Liver (tissue), 9 donors: ENCODE results near the gene RAB35. TPM values are rescaled to one million over a fixed set of nuclear protein-coding genes. Genes with fewer than 3 reads are reported as not detected.
A peak's percentile ranks its signal among the peaks of the same experiment; 100 is the strongest.

Source experiments
- DNase-seq: peaks from one replicate; pipeline ENCODE4 v3.0.0-alpha.2; 2017; ENCODE audit warnings: low spot score
- H3K27ac ChIP-seq, 2 donors: one replicate each; pipeline ENCODE4 v1.7.0; 2013; ENCODE audit warnings: inconsistent platforms in 2 of 2, low read length in 2 of 2, control low read depth in 1 of 2, low read depth in 1 of 2, mild to moderate bottlenecking in 1 of 2
- H3K27me3 ChIP-seq, 4 donors: one replicate each; pipeline versions ENCODE4 v1.6.1 to v1.7.0; 2013; ENCODE audit warnings: low read length in 3 of 4, inconsistent platforms in 1 of 4, mild to moderate bottlenecking in 1 of 4, moderate library complexity in 1 of 4; ENCODE audit not compliant: control insufficient read depth in 4 of 4, insufficient read depth in 4 of 4
- H3K36me3 ChIP-seq, 4 donors: one replicate each; pipeline versions ENCODE4 v1.6.1 to v1.7.0; 2013; ENCODE audit warnings: low read length in 3 of 4, mild to moderate bottlenecking in 3 of 4, low read depth in 1 of 4, moderate library complexity in 1 of 4; ENCODE audit not compliant: control insufficient read depth in 4 of 4, insufficient read depth in 3 of 4
- H3K4me1 ChIP-seq, 4 donors: one replicate each; pipeline versions ENCODE4 v1.6.1 to v1.7.0; 2013; ENCODE audit warnings: low read length in 3 of 4, mild to moderate bottlenecking in 3 of 4, moderate library complexity in 1 of 4; ENCODE audit not compliant: control insufficient read depth in 4 of 4, insufficient read depth in 4 of 4
- H3K4me3 ChIP-seq, 3 donors: one replicate each; pipeline versions ENCODE4 v1.6.1 to v1.7.0; 2013; ENCODE audit warnings: low read length in 3 of 3, control low read depth in 1 of 3, low read depth in 1 of 3, mild to moderate bottlenecking in 1 of 3
- H3K9ac ChIP-seq, 2 donors: one replicate each; pipeline ENCODE4 v1.7.0; 2013; ENCODE audit warnings: low read length in 2 of 2, mild to moderate bottlenecking in 2 of 2, moderate library complexity in 2 of 2, control low read depth in 1 of 2, low read depth in 1 of 2
- H3K9me3 ChIP-seq, 4 donors: one replicate each; pipeline versions ENCODE4 v1.6.1 to v1.7.0; 2013; ENCODE audit warnings: low read length in 3 of 4; ENCODE audit not compliant: control insufficient read depth in 4 of 4
- EGR1 ChIP-seq, 2 donors: IDR thresholded peaks; 2 replicates each; pipeline ENCODE4 v1.6.1; 2016 to 2018; ENCODE audit warnings: antibody characterized with exemption in 2 of 2, low read depth in 2 of 2
- HNF4A ChIP-seq, 2 donors: conservative IDR thresholded peaks; 2 replicates each; pipeline ENCODE4 v1.6.1; 2016; ENCODE audit warnings: antibody characterized with exemption in 2 of 2, mild to moderate bottlenecking in 2 of 2
- HNF4G ChIP-seq: IDR thresholded peaks from 2 replicates; pipeline ENCODE4 v1.6.1; 2016; ENCODE audit warnings: antibody characterized with exemption
- JUND ChIP-seq, 2 donors: IDR thresholded peaks; 2 replicates each; pipeline ENCODE4 v1.6.1; 2016; ENCODE audit warnings: antibody characterized with exemption in 2 of 2
- RAD21 ChIP-seq, 2 donors: IDR thresholded peaks; 2 replicates each; pipeline ENCODE4 v1.6.1; 2016; ENCODE audit warnings: antibody characterized with exemption in 2 of 2, mild to moderate bottlenecking in 2 of 2
- RXRA ChIP-seq, 2 donors: IDR thresholded peaks; 2 replicates each; pipeline ENCODE4 v1.6.1; 2017 to 2018; ENCODE audit warnings: antibody characterized with exemption in 2 of 2, mild to moderate bottlenecking in 1 of 2
- TAF1 ChIP-seq: conservative IDR thresholded peaks from 2 replicates; pipeline ENCODE4 v1.6.1; 2016; ENCODE audit warnings: antibody characterized with exemption, mild to moderate bottlenecking
- YY1 ChIP-seq: IDR thresholded peaks from 2 replicates; pipeline ENCODE4 v1.6.1; 2016; ENCODE audit warnings: antibody characterized with exemption, mild to moderate bottlenecking
- WGBS: extraction: QIAGEN DNeasy Blood & Tissue Kit; methylation state at CpG from one replicate; pipeline ENCODE4 v1.1.7; 2013; 5-methylcytosine and 5-hydroxymethylcytosine counted together
- polyA plus RNA-seq, 2 donors: library from polyadenylated mRNA; stranded (reverse) in 1 of 2; unstranded in 1 of 2; fragments of 200-250 nt in 1 of 2; fragments of >200 nt in 1 of 2; fragmentation: Nextera tagmentation in 1 of 2; extraction: Ambion mirVana in 1 of 2; gene quantifications; one replicate each; pipeline versions ENCODE4 v1.2.1 to v1.2.3, GENCODE V29; 2013 to 2015
- total RNA-seq, 2 donors: library from RNA; depleted of rRNA; stranded (reverse); fragments of >200 nt; gene quantifications; one replicate each; pipeline ENCODE4 v1.2.3, GENCODE V29; 2014
- TF ChIP-seq, protein P1 (sequence below): IDR thresholded peaks from 2 replicates; pipeline ENCODE4 v1.6.1; 2016; ENCODE audit warnings: antibody characterized with exemption
- TF ChIP-seq, protein P2 (sequence below): IDR thresholded peaks from 2 replicates; pipeline ENCODE4 v1.6.1; 2016; ENCODE audit warnings: antibody characterized with exemption, mild to moderate bottlenecking
- TF ChIP-seq, protein P3 (sequence below): IDR thresholded peaks from 2 replicates; pipeline ENCODE4 v1.6.1; 2016; ENCODE audit warnings: antibody characterized with exemption
- donor health status: healthy.
- donor health status: healthy.
- donor health status: healthy.
- donor health status: healthy.
- donor health status: healthy.

Gene RAB35
- total and polyA plus RNA-seq, 4 donors, result 7.4 to 14.4 (median 10.2) TPM

DNA sequence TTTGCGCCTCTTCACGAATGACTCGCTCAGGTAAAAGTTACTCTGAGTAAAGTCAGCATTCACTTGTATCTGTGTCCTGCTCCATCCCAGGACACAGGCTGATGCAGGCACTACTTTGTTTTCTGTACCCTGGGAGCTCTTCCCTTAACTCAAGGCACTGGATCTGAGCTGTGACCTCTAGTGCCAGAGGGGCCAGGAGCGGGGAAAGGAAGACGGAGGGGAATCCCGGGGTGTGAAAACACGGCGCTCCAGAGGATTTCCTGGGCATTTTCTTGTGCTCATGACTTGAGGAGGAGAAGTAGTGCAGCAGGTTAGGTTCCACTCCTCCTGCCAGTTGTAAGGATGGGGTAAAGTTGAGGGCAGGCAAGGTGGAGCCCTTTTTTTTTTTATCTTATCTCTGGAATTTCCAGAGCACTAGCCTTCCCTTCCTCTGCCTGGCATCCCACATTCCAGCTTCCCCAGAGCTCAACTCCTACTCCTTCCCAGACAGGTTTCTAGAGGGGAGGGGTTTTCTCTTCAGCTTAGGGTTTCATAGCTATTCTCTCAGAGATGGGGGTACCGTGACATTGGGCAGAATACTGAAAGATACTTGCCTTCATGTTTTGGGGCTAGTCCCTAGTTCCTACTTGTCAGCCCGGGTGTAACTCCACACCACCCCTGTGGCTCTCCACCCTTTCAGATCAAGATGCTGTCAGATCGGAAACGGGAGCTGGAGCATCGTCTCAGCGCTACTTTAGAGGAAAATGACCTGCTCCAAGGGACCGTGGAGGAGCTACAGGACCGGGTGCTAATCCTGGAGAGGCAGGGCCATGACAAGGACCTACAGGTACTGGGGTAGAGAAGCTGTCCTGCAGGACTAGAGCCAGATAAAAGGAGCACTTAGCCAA lies 52.3 kb downstream of the RAB35 start:
- Histone ChIP-seq H3K9me3 (no peaks in the 10 kb centered on the region), H3K27ac (no peak overlapping the region), H3K4me1 (peaks cover 6 to 30% (median 27%) of the 10 kb centered on the region in 4 donors), H3K27me3 (no peaks in the 10 kb centered on the region), H3K4me3 (no peak overlapping the region), H3K36me3 (no peaks in the 10 kb centered on the region), H3K9ac (no peak overlapping the region)
- TF ChIP-seq, protein P1, sequence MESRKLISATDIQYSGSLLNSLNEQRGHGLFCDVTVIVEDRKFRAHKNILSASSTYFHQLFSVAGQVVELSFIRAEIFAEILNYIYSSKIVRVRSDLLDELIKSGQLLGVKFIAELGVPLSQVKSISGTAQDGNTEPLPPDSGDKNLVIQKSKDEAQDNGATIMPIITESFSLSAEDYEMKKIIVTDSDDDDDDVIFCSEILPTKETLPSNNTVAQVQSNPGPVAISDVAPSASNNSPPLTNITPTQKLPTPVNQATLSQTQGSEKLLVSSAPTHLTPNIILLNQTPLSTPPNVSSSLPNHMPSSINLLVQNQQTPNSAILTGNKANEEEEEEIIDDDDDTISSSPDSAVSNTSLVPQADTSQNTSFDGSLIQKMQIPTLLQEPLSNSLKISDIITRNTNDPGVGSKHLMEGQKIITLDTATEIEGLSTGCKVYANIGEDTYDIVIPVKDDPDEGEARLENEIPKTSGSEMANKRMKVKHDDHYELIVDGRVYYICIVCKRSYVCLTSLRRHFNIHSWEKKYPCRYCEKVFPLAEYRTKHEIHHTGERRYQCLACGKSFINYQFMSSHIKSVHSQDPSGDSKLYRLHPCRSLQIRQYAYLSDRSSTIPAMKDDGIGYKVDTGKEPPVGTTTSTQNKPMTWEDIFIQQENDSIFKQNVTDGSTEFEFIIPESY, result no peak
- TF ChIP-seq HNF4A (conservative IDR thresholded peaks at IDR 0.05) (no peak), TAF1 (no peak)
- no peak for DNase-seq
- 84% methylated on average over 16 of the region's 16 CpGs for WGBS

DNA sequence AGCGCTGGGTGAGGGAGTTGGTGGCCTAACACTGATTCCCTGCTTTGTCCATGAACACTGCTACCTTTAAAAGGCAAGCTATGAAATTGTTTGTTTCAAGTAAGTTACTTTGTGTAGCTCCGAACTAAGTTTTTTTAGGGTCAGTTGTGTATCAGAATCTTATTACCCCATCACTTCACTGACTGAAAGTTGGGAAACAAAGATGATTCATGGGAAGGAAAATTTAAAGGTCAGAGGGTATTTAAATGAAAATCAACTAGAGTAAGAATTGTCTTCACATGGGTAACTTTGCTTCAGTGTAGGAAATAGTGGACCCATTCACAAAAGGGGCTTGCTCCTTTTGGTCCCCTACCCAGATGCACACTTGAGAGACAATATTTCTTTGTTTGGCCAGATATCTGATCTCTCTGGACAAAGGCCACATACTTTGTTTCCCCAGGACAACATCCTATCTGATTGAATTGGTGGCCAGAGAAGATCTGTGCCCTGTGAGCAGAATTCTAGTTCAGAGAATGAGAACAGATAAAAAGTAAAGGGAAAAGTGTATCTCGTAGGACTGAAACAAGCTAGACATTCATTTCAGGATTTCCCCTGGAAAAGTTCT lies 53.5 kb downstream of the RAB35 start:
- Histone ChIP-seq H3K36me3 (no peaks in the 10 kb centered on the region), H3K4me1 (peaks cover 6 to 27% (median 27%) of the 10 kb centered on the region in 4 donors), H3K4me3 (no peak overlapping the region), H3K9ac (no peak overlapping the region), H3K27me3 (no peaks in the 10 kb centered on the region), H3K27ac (peak overlapping the region in 1 of 2 donors; percentile 90), H3K9me3 (no peaks in the 10 kb centered on the region)
- no peak for DNase-seq
- TF ChIP-seq HNF4A (conservative IDR thresholded peaks at IDR 0.05) (peak in 1 of 2 donors; percentile 3), HNF4G (no peak), RAD21 (IDR thresholded peaks at IDR 0.05) (no peak)
- WGBS, result 84% methylated on average over 3 of the region's 3 CpGs

DNA sequence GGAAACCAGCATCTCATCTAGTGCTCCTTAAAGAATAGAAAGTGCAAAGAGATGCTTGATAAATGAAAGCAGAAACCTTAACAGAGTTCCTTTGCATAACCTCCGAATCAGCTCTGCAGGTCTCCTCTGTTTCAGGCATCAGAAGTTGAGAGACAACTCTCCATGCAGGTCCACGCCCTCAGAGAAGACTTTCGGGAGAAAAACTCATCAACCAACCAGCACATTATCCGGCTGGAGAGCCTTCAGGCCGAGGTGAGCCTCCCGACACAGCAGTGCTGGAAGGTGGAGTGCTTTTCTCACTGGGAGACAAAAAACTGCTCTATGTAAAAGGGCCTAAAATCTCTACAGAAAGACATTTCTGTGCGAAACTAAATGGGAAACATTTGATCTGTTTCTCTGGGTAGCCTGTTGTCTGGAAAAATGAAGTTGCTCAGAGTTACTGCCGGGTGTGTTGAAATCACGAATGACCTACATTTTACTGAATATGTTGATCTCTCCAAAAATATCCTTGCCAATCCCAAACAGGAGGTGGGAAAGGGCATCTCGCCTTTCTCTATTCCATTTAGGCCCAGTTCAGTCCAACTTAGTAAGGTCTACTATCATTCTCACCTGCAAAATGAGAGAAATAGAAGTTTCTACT lies 54.9 kb downstream of the RAB35 start:
- 49% methylated on average over 10 of the region's 10 CpGs for WGBS
- TF ChIP-seq EGR1 (IDR thresholded peaks at IDR 0.05; ENCODE audit: low read depth in 2 of 2), result peak in 1 of 2 donors; percentile 43
- TF ChIP-seq, protein P2, sequence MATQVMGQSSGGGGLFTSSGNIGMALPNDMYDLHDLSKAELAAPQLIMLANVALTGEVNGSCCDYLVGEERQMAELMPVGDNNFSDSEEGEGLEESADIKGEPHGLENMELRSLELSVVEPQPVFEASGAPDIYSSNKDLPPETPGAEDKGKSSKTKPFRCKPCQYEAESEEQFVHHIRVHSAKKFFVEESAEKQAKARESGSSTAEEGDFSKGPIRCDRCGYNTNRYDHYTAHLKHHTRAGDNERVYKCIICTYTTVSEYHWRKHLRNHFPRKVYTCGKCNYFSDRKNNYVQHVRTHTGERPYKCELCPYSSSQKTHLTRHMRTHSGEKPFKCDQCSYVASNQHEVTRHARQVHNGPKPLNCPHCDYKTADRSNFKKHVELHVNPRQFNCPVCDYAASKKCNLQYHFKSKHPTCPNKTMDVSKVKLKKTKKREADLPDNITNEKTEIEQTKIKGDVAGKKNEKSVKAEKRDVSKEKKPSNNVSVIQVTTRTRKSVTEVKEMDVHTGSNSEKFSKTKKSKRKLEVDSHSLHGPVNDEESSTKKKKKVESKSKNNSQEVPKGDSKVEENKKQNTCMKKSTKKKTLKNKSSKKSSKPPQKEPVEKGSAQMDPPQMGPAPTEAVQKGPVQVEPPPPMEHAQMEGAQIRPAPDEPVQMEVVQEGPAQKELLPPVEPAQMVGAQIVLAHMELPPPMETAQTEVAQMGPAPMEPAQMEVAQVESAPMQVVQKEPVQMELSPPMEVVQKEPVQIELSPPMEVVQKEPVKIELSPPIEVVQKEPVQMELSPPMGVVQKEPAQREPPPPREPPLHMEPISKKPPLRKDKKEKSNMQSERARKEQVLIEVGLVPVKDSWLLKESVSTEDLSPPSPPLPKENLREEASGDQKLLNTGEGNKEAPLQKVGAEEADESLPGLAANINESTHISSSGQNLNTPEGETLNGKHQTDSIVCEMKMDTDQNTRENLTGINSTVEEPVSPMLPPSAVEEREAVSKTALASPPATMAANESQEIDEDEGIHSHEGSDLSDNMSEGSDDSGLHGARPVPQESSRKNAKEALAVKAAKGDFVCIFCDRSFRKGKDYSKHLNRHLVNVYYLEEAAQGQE, result peak; percentile 75
- peak; percentile 74 for TF ChIP-seq YY1
- TF ChIP-seq, protein P1, result no peak
- peak in 1 of 2 donors; percentile 35 for TF ChIP-seq JUND (IDR thresholded peaks at IDR 0.05)
- TF ChIP-seq RAD21 (IDR thresholded peaks at IDR 0.05), result peak; percentile 6 to 31
- TF ChIP-seq, protein P3, sequence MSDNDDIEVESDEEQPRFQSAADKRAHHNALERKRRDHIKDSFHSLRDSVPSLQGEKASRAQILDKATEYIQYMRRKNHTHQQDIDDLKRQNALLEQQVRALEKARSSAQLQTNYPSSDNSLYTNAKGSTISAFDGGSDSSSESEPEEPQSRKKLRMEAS, result no peak
- TF ChIP-seq RXRA (IDR thresholded peaks at IDR 0.05), result peak in 1 of 2 donors; percentile 50
- TF ChIP-seq HNF4A (conservative IDR thresholded peaks at IDR 0.05), result peak; percentile 30 to 62
- H3K9me3 ChIP-seq, result no peaks in the 10 kb centered on the region
- H3K4me1 ChIP-seq, result peaks cover 6 to 27% (median 27%) of the 10 kb centered on the region in 4 donors
- H3K27me3 ChIP-seq, result no peaks in the 10 kb centered on the region
- H3K36me3 ChIP-seq, result no peaks in the 10 kb centered on the region
- DNase-seq, result no peak
- H3K27ac ChIP-seq, result peak overlapping the region; percentile 86 to 90
- H3K4me3 ChIP-seq, result no peak overlapping the region
- peak overlapping the region in 1 of 2 donors; percentile 30 for H3K9ac ChIP-seq
